HG03139 (cell line): ENCODE measurements around the gene TSHR.

Source experiments
- ATAC-seq: cut with Tn5 transposase; IDR thresholded peaks from one replicate; pipeline ENCODE4 v1.9.1; 2021; ENCODE audit not compliant: unreplicated experiment

The TSHR gene

DNA sequence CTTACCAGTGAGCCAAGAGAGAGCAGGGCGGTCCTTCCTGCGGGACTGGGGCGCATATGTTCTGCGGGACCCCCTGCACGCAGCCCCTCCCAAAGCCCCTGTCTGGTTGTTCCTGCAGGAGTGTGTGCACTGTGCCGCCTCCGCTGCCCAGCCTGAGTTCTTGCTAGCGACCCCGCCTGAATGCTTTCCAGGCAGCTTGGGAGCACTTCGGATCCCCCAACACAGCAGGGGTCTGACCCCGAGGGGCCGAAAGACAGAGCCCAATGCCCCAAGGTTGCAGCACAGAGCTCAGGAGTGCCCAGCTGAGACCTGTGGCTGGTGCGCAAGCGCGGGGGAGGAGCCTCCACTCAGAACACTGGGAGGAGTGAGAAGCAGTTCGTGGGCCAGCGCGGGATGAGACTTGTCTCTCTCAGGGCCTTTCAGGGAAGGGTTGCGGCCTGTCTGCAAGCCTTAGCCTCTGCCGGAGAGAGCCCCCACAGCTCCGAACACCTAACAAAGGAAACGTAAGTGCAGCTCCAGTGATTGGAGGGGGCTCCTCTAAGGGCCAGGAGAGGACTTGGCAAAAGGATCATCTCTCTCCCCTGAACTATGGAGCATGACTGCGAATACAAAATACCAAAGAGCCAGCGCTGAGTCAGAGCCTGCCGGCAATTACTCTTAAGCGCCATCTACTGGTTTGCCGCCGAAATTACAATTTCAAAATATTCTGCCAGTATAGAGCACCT is 214.8 kb downstream of the TSHR start:
- ATAC-seq = peak; percentile 92

- no peak for ATAC-seq
These were observed 215.4 kb downstream of the TSHR start for GRCh38 chr14:81170829-81171195.

DNA sequence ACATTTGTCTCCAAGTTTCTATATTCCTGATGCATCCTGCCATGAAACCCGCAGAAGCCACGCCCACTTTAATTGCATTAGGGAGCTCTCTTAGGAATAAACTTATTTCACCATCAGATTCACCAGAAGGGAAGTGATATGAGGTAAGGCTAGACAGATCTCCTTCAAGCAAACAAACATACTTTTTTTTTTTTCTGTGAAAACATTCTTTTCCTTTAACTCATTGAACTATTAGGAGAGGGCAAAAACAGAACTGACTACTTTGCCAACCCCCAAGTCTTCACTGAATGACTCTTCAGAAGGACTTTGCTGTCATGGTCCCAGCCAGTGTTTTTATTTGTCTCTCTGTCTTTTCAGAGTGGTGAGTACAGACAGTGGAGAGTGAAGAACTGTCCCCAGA is 216.9 kb downstream of the TSHR start:
- ATAC-seq = no peak

GRCh38 chr14:81172881-81173280 is 217.5 kb downstream of the TSHR start:
- ATAC-seq = no peak

- no peak for ATAC-seq
These were observed 220.8 kb downstream of the TSHR start for GRCh38 chr14:81176241-81176640.

- no peak for ATAC-seq
These were observed 221.8 kb downstream of the TSHR start for GRCh38 chr14:81177225-81177624.

DNA sequence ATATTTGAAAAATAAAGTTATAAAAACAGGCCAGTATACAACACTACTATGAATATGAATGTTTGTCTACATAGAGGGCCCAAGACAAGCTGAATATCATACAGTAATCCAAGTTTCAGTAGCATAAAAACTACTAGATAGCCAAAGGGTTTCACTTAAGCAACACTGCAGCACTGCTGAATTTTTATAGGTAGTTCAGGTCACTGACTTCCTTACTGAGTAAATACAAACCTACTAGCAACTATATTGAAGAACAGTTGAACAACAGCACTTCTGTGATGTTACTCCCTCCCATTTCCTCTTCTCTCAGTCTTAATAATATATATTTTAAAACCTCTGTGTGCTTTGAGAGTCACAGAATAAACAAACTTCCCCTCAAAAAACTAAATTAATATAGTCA is 222.6 kb downstream of the TSHR start:
- peak; percentile 38 for ATAC-seq

- ATAC-seq = no peak
These were observed 224.2 kb downstream of the TSHR start for GRCh38 chr14:81179631-81180030.

- ATAC-seq = peak; percentile 75
These were observed 232.6 kb downstream of the TSHR start for GRCh38 chr14:81187832-81188522.

DNA sequence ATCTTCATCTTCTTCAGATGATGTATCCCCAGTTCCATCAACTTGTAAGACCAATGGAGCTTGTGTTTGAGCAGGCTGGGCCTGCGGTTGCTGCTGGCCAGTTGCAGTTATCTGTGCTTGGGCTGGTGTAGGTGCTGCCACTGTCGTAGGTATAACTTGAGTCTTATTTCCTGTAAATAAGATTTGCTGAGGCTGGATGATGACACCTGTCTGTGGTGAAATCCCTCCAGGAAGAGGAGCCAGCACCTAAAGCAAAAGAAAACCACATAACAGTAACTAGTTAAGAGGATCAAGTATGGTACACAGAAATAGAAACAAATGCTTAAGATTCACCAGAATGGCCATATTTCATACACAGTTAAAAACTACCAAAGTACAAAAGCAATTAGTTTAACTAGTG is 237.2 kb downstream of the TSHR start:
- ATAC-seq = no peak

GRCh38 chr14:81193924-81194633 is 238.7 kb downstream of the TSHR start:
- peak; percentile 64 for ATAC-seq
